CD1c-positive myeloid dendritic cell (primary cell): Measurements from ENCODE around the gene LANCL3.
"Not testable (repeated sequence)": the region's sequence is repeated elsewhere in the genome, so short reads cannot be mapped to it uniquely, and the experiment has no call there.

Source experiments
- DNase-seq: peaks from one replicate; pipeline ENCODE4 v3.0.0-alpha.2; 2016; ENCODE audit errors: extremely low spot score

Gene LANCL3

DNA sequence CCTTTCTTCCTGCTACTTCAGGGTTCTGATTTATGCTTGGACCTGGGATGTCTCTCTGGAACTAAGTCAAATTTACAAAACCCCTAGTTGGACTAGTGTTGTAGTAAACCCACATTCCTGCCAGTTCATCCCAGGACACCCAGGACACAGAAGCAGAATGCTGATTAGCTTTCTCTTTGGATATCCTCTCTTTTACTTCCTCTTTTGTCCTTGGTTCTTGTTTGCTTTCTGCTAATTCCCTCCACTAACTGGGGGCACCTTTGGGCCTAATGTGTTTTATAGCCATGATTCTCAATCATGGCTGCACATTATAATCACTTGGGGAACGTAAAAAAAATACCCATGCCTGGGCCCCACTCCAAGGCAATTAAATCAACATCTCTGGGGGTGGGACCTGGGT, 42.5 kb downstream of the LANCL3 start:
- DNase-seq, result no peak

DNA sequence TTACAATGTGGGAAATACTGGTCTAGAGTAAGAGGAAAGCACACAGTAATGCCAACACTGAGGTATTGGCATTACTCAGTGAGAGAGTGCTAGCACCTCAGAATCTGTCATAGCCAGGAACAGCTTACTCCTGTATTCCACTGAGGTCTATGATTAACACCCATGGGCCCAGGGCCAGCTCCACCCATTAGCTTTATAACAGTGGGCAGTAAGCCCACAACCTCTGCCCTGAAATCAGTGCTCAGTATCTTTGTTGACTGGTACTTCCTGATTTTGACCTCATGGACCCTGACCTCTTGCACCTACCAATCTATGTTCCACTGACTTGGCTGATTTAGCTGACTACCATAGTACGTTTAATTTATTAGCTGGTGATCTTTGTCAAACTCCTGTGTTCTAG, 56.1 kb downstream of the LANCL3 start:
- no peak for DNase-seq

DNA sequence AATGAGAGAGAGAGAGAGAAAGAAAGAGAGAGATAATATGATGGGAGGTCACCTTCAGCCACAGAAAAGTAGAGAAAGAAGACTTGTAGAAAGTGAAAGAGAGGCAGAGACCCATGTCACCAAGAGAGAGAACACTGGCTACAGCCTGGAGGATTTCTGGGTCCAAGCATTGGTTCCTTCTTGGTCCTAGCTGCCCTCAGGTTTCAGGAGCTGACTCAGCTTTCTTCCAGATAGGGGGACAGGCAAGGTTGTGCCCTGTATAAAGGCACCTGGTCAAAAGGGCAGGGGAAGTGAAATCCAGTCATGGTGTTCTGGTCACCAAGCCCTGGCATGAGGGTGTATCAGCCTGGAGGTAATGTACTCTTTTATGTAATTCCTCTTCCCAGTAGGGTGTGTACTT, 66.6 kb downstream of the LANCL3 start:
- DNase-seq, result no peak

DNA sequence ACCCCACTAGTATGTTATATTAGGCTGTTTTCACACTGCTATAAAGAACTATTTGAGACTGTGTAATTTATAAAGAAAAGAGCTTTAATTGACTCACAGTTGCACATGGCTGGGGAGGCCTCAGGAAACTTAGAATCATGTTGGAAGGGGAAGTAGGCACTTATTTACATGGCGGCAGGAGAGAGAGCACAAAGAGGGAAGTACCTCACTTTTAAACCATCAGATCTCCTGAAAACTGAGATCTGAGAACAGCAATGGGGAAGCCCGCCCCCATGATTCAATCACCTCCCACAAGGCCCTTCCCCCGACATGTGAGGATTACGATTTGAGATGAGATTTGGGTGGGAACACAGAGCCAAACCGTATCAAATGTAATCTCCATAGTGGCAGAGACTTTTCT, 68.7 kb downstream of the LANCL3 start:
- DNase-seq, result peak; percentile 31

DNA sequence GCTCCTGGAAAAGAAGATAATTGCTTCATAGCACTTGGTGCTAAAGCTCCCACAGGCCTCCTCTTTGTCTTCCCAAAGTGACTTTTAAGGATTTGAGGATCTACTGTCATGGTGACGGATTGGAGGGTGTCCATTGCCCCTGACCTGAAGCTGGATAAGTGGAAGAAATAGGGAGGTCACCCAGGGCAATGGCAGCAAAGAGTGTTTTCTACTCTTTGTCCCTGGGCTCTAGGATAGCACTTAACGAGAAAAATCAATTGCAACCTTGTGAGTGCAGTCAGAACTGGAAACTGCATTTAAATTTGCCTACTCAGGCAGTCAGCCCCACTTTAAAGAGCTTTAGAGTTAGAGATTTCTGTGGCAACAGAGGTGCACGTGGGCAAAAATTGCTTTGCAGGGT, 70.4 kb downstream of the LANCL3 start:
- DNase-seq, result no peak

DNA sequence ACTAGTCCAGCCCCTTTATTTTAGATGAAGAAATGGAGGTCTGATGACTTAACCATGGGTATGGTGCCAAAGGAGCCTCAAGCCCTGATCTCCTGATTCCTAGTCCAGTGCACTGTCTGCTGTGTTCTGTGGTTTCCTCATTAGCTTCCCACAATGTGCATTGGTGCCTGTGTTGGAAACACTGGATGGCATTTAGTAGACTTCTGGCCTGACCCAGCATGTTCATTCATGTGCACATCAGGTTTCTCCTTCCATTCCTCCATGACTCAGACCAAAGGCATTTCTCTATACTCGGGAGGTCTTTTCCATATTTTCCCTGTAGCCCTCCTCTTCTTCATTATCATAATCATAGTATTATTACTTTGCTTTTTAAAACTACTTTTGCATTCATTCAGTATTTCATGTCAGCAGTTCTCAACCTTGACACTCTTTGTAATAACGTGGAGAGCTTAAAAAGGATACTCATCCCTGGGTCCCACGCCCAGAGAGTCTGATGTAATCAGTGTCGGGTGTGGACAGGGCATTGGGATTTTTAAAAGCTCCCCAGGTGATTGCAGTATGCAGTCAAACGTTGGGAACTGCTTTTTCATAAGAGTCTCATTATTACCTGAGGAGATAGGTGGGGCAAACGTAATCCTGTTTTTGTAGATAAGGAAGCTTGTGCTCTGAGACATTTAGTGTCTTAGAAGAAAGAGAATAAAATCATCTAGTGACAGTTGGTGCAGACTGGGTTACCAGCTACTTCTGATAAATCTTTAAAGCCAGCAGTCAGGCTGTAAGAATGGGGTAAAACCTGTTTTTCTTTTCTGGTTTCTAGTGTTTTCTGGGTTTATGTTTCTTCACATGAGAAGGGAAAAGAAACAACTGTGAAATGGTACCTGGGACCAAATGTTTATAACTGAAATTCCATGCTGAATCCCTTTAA, 73.2 kb downstream of the LANCL3 start:
- DNase-seq, result no peak

DNA sequence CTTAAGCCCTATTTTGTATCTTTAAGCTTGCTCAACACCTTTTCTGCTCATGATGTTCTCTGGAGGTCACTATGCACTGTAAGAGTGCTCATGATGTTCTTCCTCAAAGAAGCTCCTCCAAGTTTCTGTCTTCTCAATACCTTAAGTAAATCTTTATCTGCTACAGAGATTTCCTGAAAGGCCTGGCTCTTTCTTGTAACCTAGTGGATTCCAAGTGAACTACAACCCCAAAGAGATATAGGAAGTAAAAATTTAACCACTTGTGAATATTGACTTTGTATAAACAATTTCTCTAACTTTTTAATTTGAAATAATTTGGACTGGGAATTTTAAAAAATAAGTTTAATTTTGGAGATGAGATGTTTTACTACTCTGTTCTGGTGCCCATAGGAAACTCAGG, 74.8 kb downstream of the LANCL3 start:
- no peak for DNase-seq

DNA sequence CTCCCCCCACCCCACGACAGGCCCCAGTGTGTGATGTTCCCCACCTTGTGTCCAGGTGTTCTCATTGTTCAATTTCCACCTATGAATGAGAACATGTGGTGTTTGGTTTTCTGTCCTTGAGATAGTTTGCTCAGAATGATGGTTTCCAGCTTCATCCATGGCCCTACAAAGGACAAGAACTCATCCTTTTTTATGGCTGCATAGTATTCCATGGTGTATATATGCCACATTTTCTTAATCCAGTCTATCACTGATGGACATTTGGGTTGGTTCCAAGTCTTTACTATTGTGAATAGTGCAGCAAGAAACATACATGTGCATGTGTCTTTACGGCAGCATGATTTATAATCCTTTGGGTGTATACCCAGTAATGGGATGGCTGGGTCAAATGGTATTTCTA, 79.4 kb downstream of the LANCL3 start:
- DNase-seq, result not testable (repeated sequence)

DNA sequence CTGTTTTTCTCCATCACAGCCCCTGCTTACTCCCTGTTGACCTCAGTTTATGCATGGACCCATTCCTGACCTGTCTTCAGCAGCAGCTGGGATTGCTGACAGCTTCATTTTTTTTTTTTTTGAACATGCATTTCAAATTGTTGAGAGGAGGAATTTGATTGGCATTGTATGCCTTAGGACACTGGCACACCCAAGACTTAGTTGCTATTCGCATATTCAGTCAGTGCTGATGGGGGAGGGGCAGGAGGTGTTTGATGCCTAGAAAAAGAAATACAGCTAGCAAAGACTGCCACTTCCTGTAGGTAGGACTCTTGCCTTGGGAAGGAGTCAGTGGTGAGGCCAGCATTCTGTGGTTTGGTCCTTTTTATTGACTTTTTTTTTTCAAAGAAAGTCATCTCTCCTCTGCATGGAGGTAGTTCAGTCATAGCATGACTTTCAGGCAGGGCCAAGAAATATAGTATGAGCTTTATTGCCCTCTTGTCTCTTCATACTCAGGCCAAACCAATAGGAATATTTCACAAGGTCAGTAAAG, 80.5 kb downstream of the LANCL3 start:
- no peak for DNase-seq

DNA sequence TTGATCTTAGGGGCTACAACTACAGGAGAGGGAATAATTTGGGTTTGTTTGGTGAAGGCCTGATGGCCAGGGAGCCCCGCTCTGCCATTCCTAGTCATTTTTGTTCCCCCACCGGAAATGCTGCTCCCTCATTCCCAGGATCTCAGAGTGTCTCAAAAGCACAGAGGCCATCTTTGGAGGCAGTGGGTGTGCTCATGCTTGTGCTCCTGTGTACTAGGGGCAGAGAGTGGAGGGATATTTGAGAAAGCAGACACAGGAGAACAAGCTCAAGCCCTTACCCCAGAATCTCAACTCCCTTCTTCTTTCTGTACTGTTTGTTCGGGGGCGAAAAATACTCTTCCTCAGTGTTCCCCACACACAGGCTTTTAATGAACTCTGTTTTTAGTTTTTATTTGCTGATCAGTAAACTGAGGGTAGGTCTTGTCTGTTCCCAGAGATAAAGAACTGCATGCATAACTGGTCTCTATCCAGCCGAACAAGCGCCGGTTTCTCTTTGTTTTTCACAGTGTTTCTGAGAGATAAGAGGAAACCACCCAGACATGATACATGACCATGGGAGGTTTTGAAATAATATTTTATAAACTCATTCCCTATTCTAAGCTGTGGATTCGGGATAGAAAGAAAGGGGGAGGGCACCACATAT, 81.2 kb downstream of the LANCL3 start:
- no peak for DNase-seq

DNA sequence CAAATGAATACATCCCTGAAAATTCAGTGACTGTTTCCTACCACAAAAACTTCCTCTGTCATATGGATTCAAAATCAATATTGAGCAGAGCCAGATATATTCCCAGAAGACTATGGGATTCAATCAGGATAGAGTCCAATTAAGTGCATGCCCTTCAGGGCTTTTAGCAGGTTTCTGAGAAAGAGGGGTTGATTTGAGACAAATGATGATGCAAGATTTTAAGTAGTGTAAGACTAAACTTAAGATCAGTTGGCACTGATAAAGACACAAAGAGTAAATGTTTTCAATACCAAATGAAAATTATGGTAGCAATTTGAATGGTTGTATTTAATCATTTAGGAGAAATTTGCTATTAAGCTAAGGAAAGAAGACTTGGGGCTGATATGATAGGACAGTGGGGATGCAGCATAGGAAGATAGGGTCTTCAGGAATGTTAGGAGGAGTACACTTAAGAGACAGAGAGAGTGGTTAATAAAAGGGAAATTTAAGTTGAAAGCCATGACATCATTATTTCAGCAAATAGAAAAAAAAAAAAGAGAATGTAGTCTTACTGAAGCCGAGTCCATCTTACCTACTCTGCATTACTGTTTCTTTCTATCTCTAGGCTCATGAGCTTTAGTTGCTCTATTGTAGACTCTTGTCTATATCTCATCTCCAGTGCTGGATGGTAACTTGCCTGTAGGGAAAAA, 82.1 kb downstream of the LANCL3 start:
- DNase-seq, result no peak

DNA sequence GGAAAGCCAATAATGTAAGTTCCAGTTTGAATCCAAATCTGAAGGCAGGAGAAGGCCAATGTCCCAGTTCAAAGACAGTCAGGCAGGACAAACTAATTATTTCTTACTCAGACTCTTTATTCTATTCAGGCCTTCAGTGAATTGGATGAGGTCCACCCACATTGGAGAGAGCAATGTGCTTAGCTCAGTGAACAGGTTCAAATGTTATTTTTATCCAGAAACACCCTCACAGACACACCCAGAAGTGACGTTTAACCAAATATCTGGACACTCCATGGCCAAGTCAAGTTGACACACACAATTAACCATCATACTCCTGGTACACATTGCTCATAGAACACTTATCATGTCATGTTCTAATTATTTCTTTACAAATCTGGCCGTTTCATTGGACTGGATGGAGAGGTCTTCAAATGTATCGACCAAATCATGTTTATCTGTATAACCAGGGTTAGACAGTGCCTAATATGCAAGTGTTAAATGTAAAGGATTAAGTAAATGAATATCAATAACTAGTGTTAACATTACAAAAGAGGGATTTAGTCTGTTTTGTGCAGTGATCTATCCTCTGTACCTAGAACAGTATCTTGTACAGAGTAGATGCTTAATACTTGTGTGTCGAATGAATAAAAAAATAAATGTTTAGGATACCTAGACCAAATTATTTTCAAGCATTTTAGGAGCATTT, 87.0 kb downstream of the LANCL3 start:
- DNase-seq, result no peak

DNA sequence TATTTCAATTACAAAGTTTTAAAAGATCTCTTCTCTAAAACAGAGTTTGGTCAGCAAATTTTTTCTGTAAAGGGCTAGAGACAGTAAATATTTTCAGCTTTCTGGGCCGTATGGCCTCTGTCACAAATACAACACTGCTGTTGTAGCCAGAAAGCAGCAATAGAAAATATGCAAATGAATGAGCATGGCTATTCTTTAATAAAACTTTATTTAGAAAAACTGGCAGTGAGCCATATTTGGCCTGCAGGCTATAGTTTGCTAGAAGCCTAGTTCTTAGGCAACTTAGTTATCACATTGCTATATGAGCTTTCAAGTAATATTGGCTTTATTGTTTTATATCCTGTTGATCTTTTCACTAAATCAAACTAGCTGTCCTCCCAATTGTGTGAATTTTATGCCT, 87.6 kb downstream of the LANCL3 start:
- no peak for DNase-seq

DNA sequence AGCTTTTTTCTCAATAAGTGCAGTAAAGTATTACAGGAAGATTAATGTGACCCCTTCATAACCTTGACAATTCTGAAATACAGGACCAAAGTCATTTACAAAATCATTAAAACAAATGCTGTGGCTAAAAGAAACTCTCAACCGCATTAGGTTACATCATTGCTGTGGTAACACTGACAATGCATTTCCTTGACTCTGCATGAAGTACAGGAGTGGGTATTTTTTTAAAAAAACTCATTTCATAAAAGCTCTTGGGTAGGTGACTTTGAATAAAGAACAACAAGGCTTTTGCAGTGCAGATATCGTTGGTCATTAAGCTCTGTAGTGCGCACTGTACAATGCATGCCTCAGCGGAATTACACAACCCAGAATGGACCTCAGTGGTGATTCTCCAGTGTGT, 90.7 kb downstream of the LANCL3 start:
- DNase-seq, result no peak

DNA sequence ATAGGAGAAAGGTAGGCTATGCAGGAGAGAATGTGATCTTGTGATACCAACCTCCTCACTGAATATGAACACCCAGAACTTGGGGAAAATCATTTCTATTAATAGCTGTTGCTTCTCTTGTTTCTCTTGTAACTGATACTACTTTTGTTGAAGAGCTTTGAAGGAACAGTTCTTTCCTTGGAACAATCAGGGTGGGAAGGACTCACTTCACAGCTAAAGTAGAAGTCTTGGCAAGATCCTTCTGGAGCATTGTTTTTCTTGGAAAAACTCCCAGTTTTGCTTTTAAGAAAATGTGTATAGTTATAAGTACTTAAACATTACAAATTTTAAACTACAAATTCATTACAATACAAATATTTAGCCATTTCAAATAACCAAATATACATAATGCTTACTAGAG, 95.1 kb downstream of the LANCL3 start:
- no peak for DNase-seq

DNA sequence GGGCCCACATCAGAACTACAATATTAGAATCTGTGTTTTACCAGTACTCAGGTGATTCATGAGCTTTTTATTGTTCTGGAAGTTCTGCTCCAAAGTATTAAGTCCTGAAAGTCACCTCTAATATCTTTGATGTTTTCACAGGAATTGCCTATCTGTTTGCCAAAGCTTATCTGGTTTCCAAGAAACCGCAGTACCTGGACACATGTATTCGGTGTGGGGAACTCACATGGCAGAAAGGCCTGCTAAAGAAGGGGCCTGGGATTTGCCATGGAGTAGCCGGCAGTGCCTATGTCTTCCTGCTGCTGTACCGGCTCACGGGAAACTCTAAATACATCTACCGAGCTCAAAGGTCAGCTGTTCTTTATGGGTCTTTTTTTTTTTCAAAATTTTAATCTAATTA, 95.7 kb downstream of the LANCL3 start:
- DNase-seq, result no peak

DNA sequence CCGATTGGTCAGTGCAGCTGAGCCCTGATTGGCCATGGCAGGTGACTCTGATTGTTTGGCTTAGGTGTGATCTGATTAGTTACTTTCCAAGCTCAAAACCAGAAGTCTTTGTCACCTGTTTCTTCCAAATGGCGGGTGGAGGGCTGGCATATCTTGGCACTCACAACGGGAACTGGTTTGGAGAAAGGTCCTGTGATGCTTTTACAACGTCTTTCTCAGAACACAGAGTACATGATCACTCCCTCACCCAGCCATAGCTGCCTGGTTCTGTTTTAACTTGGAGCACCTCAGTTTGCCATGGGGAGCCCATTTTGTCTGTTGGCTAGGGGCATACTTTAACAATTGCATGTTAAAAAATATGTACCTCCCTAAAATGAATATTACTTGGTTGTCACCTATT, 101.1 kb downstream of the LANCL3 start:
- no peak for DNase-seq

DNA sequence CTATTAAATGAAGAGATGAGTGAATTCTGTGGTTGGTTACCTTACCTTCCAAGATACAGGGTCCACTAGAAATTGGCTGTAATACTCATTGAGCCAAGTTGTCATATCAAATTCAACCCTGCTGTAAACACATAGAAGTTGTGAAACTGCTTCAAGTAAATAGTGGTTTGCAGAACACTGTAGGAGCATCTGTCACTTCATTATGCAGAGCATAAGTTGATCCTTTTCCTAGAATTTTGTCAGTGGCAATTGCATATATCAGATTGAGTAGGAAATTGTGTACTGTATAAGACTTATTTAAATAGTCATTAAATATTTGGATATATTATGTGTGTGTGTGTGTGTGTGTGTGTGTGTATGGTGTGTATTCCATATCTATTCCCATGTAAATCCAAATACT, 105.3 kb downstream of the LANCL3 start:
- DNase-seq, result no peak

DNA sequence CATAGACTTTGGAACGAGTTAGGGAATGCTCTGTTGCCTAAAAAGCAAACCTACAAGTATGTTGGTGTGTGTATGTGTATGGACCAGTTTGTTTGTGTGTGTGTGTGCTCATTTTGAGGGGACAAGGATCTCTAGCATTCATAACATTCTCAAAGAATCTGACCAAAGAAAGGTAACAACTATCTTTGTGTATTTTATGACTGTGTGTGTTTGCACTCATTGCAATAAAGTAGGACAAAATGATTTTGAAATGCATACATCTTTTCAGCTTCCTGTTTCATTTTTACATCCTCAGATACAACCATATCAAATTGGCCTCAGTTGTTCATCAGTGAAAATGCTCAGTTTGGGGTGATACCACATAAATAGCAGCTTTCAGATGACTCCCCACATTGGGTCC, 105.8 kb downstream of the LANCL3 start:
- DNase-seq, result no peak

DNA sequence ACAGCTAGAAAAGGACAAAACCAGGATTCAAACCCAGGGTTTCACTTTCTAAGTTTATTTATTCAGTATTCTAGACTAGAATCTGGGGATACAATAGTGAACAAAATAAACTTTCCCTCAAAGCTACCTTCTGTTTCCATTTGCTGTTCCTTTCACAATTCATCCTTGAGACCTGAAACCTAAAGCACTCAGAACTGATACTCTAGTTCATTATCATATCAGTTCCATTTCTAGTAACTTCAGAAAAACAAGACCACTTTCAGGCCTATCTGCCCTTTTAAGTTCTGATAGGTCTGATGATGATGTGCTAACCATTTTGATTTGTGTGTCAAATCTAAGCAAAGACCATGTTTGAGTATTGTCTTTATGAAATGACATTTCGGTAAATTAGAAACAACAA, 106.3 kb downstream of the LANCL3 start:
- no peak for DNase-seq

DNA sequence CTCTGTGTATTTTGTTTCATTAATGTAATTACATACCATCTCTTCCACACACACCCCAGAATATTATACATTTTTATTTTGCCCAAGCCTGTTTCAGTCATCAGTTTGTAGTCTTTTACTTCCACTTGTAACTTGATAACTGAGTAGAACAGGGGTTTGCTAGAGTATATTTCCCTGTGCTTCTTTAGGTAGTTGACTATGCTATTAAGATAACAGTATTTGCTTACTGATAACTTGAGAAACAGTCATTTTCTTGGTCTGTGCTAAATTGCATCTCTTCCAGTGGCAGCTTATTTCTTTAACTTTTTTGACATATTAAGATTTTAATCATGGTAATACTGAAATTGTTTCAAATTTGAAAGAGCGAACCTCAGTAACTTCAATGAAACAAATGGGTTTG, 107.1 kb downstream of the LANCL3 start:
- DNase-seq, result no peak

DNA sequence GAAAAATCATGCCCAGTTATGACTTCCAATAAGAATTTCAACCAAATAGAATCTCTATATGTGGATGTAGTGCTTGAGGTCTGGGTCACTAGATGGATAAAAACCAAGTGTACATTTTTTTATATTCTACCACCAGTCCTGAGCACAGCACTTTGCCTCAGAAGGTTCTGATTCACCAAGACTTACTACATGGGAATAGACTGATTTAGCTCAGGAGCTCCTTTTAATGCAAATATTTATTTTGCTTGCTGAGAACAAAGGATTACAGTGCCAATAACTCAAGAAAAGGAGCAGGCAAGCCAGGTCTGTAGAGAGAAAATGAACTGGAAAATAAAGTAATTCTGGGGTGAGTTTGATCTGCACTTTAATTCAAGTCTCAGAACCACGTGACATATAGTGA, 107.8 kb downstream of the LANCL3 start:
- DNase-seq, result no peak
